Measurements from ENCODE around the gene COL26A1. TPM values are rescaled to one million over a fixed set of nuclear protein-coding genes. Genes with fewer than 3 reads are reported as not detected.

Gene COL26A1
- total and polyA plus RNA-seq, 2 experiments from 2014 or later = 11.6 to 19.1 TPM

DNA sequence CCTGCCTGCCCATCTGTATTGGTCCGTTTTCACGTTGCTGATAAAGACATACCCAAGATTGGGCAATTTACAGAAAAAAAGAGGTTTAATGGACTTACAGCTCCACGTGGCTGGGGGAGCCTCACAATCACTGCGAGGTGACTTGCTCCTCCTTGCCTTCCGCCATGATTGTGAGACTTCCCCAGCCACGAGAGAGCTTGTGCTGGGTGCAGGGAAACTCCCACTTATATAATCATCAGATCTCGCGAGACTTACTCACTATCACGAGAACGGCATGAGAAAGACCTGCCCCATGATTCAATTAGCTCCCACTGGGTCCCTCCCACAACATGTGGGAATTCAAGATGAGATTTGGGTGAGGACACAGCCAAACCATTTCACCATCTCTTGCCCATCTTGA is 154.6 kb downstream of the COL26A1 start:
- H3K4me1 ChIP-seq (ENCODE audit: insufficient read depth) = peaks cover 6% of the 10 kb centered on the region
- no peak overlapping the region for H3K27ac ChIP-seq
- H2AFZ ChIP-seq = no peak overlapping the region
- H3K27me3 ChIP-seq = no peaks in the 10 kb centered on the region
- no peaks in the 10 kb centered on the region for H3K9me2 ChIP-seq (replicated peaks; ENCODE audit: insufficient read depth)
- H3K9me3 ChIP-seq (ENCODE audit: low read depth) = no peaks in the 10 kb centered on the region
- no peaks in the 10 kb centered on the region for H4K20me1 ChIP-seq (ENCODE audit: insufficient read depth, poor library complexity, severe bottlenecking)
- H3K4me3 ChIP-seq = no peak overlapping the region
- DNase-seq (ENCODE audit: low spot score) = no peak
- TF ChIP-seq EZH2 (IDR thresholded peaks at IDR 0.05; ENCODE audit: borderline replicate concordance) = no peak
- TF ChIP-seq, protein P1, sequence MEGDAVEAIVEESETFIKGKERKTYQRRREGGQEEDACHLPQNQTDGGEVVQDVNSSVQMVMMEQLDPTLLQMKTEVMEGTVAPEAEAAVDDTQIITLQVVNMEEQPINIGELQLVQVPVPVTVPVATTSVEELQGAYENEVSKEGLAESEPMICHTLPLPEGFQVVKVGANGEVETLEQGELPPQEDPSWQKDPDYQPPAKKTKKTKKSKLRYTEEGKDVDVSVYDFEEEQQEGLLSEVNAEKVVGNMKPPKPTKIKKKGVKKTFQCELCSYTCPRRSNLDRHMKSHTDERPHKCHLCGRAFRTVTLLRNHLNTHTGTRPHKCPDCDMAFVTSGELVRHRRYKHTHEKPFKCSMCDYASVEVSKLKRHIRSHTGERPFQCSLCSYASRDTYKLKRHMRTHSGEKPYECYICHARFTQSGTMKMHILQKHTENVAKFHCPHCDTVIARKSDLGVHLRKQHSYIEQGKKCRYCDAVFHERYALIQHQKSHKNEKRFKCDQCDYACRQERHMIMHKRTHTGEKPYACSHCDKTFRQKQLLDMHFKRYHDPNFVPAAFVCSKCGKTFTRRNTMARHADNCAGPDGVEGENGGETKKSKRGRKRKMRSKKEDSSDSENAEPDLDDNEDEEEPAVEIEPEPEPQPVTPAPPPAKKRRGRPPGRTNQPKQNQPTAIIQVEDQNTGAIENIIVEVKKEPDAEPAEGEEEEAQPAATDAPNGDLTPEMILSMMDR (IDR thresholded peaks at IDR 0.05; ENCODE audit: poor library complexity) = no peak
- TF ChIP-seq EZH2phosphoT487 (IDR thresholded peaks at IDR 0.05; ENCODE audit: low read depth, severe bottlenecking, unreplicated experiment) = no peak
- H3K79me2 ChIP-seq = no peaks in the 10 kb centered on the region
- H3K36me3 ChIP-seq (replicated peaks; ENCODE audit: insufficient read depth, low read depth) = no peaks in the 10 kb centered on the region
- WGBS (ENCODE audit: low lambda C conversion rate, missing lambda C conversion rate) = 87% methylated on average over 10 of the region's 10 CpGs
- no peak overlapping the region for H3K4me2 ChIP-seq

- DNase-seq (ENCODE audit: low spot score) = no peak
- peaks cover 6% of the 10 kb centered on the region for H3K4me1 ChIP-seq (ENCODE audit: insufficient read depth)
- no peaks in the 10 kb centered on the region for H3K36me3 ChIP-seq (replicated peaks; ENCODE audit: insufficient read depth, low read depth)
- no peaks in the 10 kb centered on the region for H3K9me2 ChIP-seq (replicated peaks; ENCODE audit: insufficient read depth)
- WGBS (ENCODE audit: low lambda C conversion rate, missing lambda C conversion rate) = 59% methylated on average over 9 of the region's 9 CpGs
- H3K9me3 ChIP-seq (ENCODE audit: low read depth) = no peaks in the 10 kb centered on the region
- no peak overlapping the region for H2AFZ ChIP-seq
- TF ChIP-seq, protein P1 (IDR thresholded peaks at IDR 0.05; ENCODE audit: poor library complexity) = no peak
- TF ChIP-seq EZH2 (IDR thresholded peaks at IDR 0.05; ENCODE audit: borderline replicate concordance) (no peak), EZH2phosphoT487 (IDR thresholded peaks at IDR 0.05; ENCODE audit: low read depth, severe bottlenecking, unreplicated experiment) (no peak)
- no peak overlapping the region for H3K4me2 ChIP-seq
- no peak overlapping the region for H3K4me3 ChIP-seq
- no peaks in the 10 kb centered on the region for H4K20me1 ChIP-seq (ENCODE audit: insufficient read depth, poor library complexity, severe bottlenecking)
- H3K27me3 ChIP-seq = no peaks in the 10 kb centered on the region
- H3K27ac ChIP-seq = peak overlapping the region; percentile 58
- H3K79me2 ChIP-seq = no peaks in the 10 kb centered on the region
Measured at GRCh38 chr7:101518336-101518735, 155.7 kb downstream of the COL26A1 start.

DNA sequence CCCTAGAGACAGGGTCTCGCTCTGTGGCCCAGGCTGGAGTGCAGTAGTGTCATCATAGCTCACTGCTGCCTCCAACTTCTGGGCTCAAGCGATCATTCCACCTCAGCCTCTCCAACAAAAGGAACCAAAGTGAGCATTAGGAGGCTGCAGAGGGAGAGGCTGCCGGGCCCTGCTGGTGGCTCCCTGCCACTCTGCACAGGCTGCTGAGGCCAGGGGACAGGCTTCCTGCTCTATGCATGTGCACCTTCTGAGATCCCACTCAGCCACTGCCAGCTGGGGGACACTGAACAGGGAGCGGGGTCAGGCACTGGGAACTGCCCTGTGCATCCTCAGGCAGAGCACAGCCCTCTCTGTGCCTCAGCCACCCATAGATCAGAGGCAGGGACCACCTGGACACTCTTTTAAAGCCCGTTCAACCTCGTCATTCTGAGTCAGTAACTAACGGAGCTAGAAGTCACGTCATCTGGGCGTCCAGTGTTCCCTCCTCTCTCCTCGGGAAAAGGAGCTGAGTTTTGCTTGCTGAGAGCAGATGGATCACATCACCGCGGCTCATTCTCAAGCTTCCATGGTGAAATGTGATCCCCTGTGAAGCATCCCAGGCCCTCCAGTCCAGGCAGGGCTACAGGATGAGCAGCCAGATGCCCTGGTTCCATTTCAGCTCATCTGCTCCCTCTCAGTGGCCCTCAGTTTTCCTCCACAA is 156.8 kb downstream of the COL26A1 start:
- no peak overlapping the region for H3K27ac ChIP-seq
- peak; percentile 55 for DNase-seq (ENCODE audit: low spot score)
- TF ChIP-seq EZH2 (IDR thresholded peaks at IDR 0.05; ENCODE audit: borderline replicate concordance) (no peak), EZH2phosphoT487 (IDR thresholded peaks at IDR 0.05; ENCODE audit: low read depth, severe bottlenecking, unreplicated experiment) (no peak)
- TF ChIP-seq, protein P1 (IDR thresholded peaks at IDR 0.05; ENCODE audit: poor library complexity) = no peak
- no peaks in the 10 kb centered on the region for H3K36me3 ChIP-seq (replicated peaks; ENCODE audit: insufficient read depth, low read depth)
- no peaks in the 10 kb centered on the region for H4K20me1 ChIP-seq (ENCODE audit: insufficient read depth, poor library complexity, severe bottlenecking)
- H3K79me2 ChIP-seq = no peaks in the 10 kb centered on the region
- no peak overlapping the region for H3K4me3 ChIP-seq
- WGBS (ENCODE audit: low lambda C conversion rate, missing lambda C conversion rate) = 68% methylated on average over 12 of the region's 12 CpGs
- no peaks in the 10 kb centered on the region for H3K27me3 ChIP-seq
- no peaks in the 10 kb centered on the region for H3K9me3 ChIP-seq (ENCODE audit: low read depth)
- peaks cover 6% of the 10 kb centered on the region for H3K4me1 ChIP-seq (ENCODE audit: insufficient read depth)
- no peak overlapping the region for H3K4me2 ChIP-seq
- no peak overlapping the region for H2AFZ ChIP-seq
- H3K9me2 ChIP-seq (replicated peaks; ENCODE audit: insufficient read depth) = no peaks in the 10 kb centered on the region
